ENCODE data around the gene SOX11.

- no peak for TF ChIP-seq CTCF (IDR thresholded peaks at IDR 0.05)
- TF ChIP-seq POLR2A (IDR thresholded peaks at IDR 0.05), result no peak
Observed at GRCh38 chr2:5696404-5696944, 4.3 kb downstream of the SOX11 start.

All from right lobe of liver (tissue), 4 donors.